Neutrophil (primary cell): Measurements from ENCODE around the gene PBX3.

Source experiments
- H3K27ac ChIP-seq: fragments of 200-600 bp; sonication (generic); 2 replicates; pipeline ENCODE4 v1.5.1; 2016; ENCODE audit warnings: mild to moderate bottlenecking, moderate library complexity
- H3K27me3 ChIP-seq: fragments of 200-600 bp; sonication (generic); 2 replicates; pipeline ENCODE4 v1.6.0; 2016; ENCODE audit warnings: mild to moderate bottlenecking
- H3K36me3 ChIP-seq: fragments of 200-600 bp; sonication (generic); 2 replicates; pipeline ENCODE4 v1.5.1; 2017
- H3K4me1 ChIP-seq, 2 experiments: fragments of 200-600 bp in 1 of 2; sonication (generic) in 1 of 2; 1 replicate in 1 of 2; 2 replicates in 1 of 2; pipeline versions ENCODE4 v1.5.1 to v1.6.1; 2013 to 2016; ENCODE audit warnings: low read depth in 1 of 2, low read length in 1 of 2, mild to moderate bottlenecking in 1 of 2, moderate library complexity in 1 of 2; ENCODE audit not compliant: control insufficient read depth in 1 of 2, insufficient read depth in 1 of 2
- H3K4me3 ChIP-seq, 2 experiments: fragments of 200-600 bp in 1 of 2; sonication (generic) in 1 of 2; 1 replicate in 1 of 2; 2 replicates in 1 of 2; pipeline ENCODE4 v1.5.1; 2013 to 2016; ENCODE audit warnings: low read depth in 1 of 2, low read length in 1 of 2, mild to moderate bottlenecking in 1 of 2, moderate library complexity in 1 of 2
- H3K9me3 ChIP-seq: fragments of 200-600 bp; sonication (generic); 2 replicates; pipeline ENCODE4 v1.5.1; 2016
- CTCF ChIP-seq: fragments of 200-600 bp; sonication (generic); IDR thresholded peaks from 2 replicates; pipeline ENCODE4 v1.5.1; 2016; ENCODE audit warnings: antibody characterized with exemption

The PBX3 gene

GRCh38 chr9:125812403-125812802, 65.2 kb downstream of the PBX3 start:
- Histone ChIP-seq H3K27me3 (no peaks in the 10 kb centered on the region), H3K27ac (no peak overlapping the region), H3K36me3 (no peaks in the 10 kb centered on the region), H3K9me3 (no peaks in the 10 kb centered on the region), H3K4me3 (no peak overlapping the region), H3K4me1 (no peaks in the 10 kb centered on the region)
- no peak for TF ChIP-seq CTCF

DNA sequence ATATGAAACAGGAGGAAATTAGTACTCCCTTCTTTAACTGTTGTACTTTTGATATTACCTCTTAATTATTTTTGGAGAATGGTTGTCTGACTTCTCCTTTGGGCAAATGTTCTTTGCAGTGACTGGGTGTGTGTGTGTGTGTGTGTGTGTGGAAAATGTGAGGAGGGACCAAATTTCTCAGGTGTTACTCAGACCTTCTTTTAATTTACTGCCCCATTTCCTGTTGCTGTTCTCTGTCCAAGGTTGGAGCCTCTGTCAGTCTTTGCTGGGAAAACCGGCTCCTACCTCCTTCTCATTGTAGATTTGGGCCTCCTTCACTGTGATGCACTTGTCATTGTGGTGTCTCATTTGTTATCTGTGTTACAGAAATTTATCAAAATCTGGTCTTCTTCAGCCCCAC, 68.4 kb downstream of the PBX3 start:
- Histone ChIP-seq H3K9me3 (no peaks in the 10 kb centered on the region), H3K36me3 (no peaks in the 10 kb centered on the region), H3K4me3 (no peak overlapping the region), H3K4me1 (no peaks in the 10 kb centered on the region), H3K27me3 (no peaks in the 10 kb centered on the region), H3K27ac (no peak overlapping the region)
- no peak for TF ChIP-seq CTCF

DNA sequence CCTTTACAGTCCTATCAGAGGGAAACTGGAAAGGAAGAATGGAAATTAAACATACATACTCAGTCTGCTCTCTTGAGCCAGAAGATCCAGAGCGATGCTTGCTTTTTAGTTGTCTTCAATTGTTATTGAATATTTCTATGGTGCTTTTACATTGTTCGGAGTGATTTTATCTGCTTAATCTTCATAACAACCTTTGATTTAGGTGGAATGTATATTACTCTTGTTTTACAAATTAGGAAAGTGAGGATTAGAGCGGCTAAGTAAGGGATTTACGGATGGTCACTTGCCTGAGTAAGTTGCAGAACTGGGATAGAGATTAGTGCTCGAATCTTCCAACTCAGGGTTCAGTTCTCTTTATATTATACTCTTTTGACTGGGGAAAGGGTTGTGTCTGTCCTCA, 69.1 kb downstream of the PBX3 start:
- Histone ChIP-seq H3K27me3 (no peaks in the 10 kb centered on the region), H3K27ac (no peak overlapping the region), H3K4me3 (no peak overlapping the region), H3K4me1 (peaks cover 0 to 4% of the 10 kb centered on the region in 2 experiments), H3K9me3 (no peaks in the 10 kb centered on the region), H3K36me3 (no peaks in the 10 kb centered on the region)
- no peak for TF ChIP-seq CTCF

GRCh38 chr9:125820100-125820804, 73.1 kb downstream of the PBX3 start:
- H3K4me1 ChIP-seq: peaks cover 0 to 33% of the 10 kb centered on the region in 2 experiments
- no peaks in the 10 kb centered on the region for H3K36me3 ChIP-seq
- no peaks in the 10 kb centered on the region for H3K9me3 ChIP-seq
- no peak overlapping the region for H3K27ac ChIP-seq
- H3K4me3 ChIP-seq: no peak overlapping the region
- TF ChIP-seq CTCF: no peak
- H3K27me3 ChIP-seq: no peaks in the 10 kb centered on the region

DNA sequence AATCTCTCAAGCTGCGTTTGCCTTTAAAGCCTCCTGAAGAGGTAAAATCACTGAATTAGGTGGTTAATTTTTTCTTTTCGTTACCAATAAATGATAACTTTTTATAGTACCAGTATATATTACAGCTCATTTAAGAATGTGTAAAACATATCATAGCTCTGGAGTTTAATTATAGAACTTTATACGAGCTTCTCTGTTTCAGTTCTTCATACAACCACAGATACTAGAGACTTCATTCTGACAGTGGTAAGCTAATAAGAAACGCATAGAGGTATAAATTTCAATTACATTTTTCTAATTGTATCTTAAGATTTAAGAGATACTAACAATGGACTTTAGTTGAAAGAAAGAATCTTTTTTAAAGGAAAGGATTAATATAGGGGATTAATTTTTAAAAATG, 73.9 kb downstream of the PBX3 start:
- Histone ChIP-seq H3K4me3 (no peak overlapping the region), H3K36me3 (no peaks in the 10 kb centered on the region), H3K9me3 (no peaks in the 10 kb centered on the region), H3K27me3 (no peaks in the 10 kb centered on the region), H3K4me1 (peaks cover 0 to 38% of the 10 kb centered on the region in 2 experiments), H3K27ac (no peak overlapping the region)
- TF ChIP-seq CTCF: no peak
